ENCODE results near the gene GPD2.

Gene GPD2

GRCh38 chr2:156581280-156581679 is 145.1 kb downstream of the GPD2 start:
- H3K27ac Mint-ChIP-seq, result no peak overlapping the region
- DNase-seq, result no peak
- no peak overlapping the region for H3K4me3 Mint-ChIP-seq
- TF ChIP-seq CTCF (IDR thresholded peaks at IDR 0.05), result no peak
- no peaks in the 10 kb centered on the region for H3K4me1 Mint-ChIP-seq
- H3K27me3 Mint-ChIP-seq (ENCODE audit: low read depth, poor library complexity), result no peaks in the 10 kb centered on the region
- H3K36me3 Mint-ChIP-seq (ENCODE audit: low read depth), result peaks cover 10% of the 10 kb centered on the region
- H3K9me3 Mint-ChIP-seq, result no peaks in the 10 kb centered on the region

GRCh38 chr2:156585457-156585856 is 149.3 kb downstream of the GPD2 start:
- Mint-ChIP-seq H3K9me3 (no peaks in the 10 kb centered on the region), H3K4me1 (no peaks in the 10 kb centered on the region), H3K36me3 (ENCODE audit: low read depth) (no peaks in the 10 kb centered on the region), H3K27me3 (ENCODE audit: low read depth, poor library complexity) (no peaks in the 10 kb centered on the region), H3K4me3 (no peak overlapping the region), H3K27ac (no peak overlapping the region)
- no peak for DNase-seq
- no peak for TF ChIP-seq CTCF (IDR thresholded peaks at IDR 0.05)

- TF ChIP-seq CTCF (IDR thresholded peaks at IDR 0.05), result no peak
- DNase-seq, result no peak
- no peaks in the 10 kb centered on the region for H3K27me3 Mint-ChIP-seq (ENCODE audit: low read depth, poor library complexity)
- H3K4me1 Mint-ChIP-seq, result no peaks in the 10 kb centered on the region
- H3K36me3 Mint-ChIP-seq (ENCODE audit: low read depth), result no peaks in the 10 kb centered on the region
- H3K4me3 Mint-ChIP-seq, result no peak overlapping the region
- H3K9me3 Mint-ChIP-seq, result no peaks in the 10 kb centered on the region
- H3K27ac Mint-ChIP-seq, result no peak overlapping the region
These were observed 150.4 kb downstream of the GPD2 start for GRCh38 chr2:156586621-156587020.

GRCh38 chr2:156589381-156590079 is 153.4 kb downstream of the GPD2 start:
- Mint-ChIP-seq H3K36me3 (ENCODE audit: low read depth) (no peaks in the 10 kb centered on the region), H3K27ac (no peak overlapping the region), H3K4me3 (no peak overlapping the region), H3K27me3 (ENCODE audit: low read depth, poor library complexity) (no peaks in the 10 kb centered on the region), H3K9me3 (no peaks in the 10 kb centered on the region), H3K4me1 (peaks cover 5% of the 10 kb centered on the region)
- no peak for DNase-seq
- TF ChIP-seq CTCF (IDR thresholded peaks at IDR 0.05), result peak; percentile 40

- Mint-ChIP-seq H3K36me3 (ENCODE audit: low read depth) (no peaks in the 10 kb centered on the region), H3K9me3 (no peaks in the 10 kb centered on the region), H3K27ac (no peak overlapping the region), H3K27me3 (ENCODE audit: low read depth, poor library complexity) (no peaks in the 10 kb centered on the region), H3K4me3 (no peak overlapping the region), H3K4me1 (peaks cover 5% of the 10 kb centered on the region)
- TF ChIP-seq CTCF (IDR thresholded peaks at IDR 0.05), result no peak
- no peak for DNase-seq
These were observed 154.0 kb downstream of the GPD2 start for GRCh38 chr2:156590085-156590739.
